ENCODE data around the gene CCDC24. TPM values are rescaled to one million over a fixed set of nuclear protein-coding genes. Genes with fewer than 3 reads are reported as not detected.

CCDC24 gene
- polyA plus RNA-seq, 3 donors: 1.1 to 3.0 (median 1.9) TPM

DNA sequence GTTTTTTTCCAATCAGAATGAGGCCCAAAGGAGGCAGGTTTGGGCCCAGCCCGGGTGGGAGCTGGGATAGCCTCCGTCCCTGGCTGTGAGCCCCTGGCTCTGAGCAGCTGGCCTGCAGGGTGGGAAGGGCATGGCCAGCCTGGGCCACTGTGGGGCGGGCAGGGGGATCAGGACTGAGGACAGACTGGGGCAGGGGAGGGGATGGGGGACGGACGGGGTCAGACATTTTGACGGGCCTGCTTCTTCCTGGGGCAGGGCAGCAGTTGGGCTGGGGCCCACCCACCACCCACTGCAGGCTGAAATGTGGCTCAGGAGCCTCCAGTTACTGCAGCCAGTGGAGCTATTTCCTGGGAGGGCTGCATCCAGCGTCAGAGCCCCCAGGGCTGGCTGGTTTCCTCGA is 42.4 kb downstream of the CCDC24 start:
- H3K4me1 Mint-ChIP-seq: peaks cover 18% of the 10 kb centered on the region
- H3K4me3 ChIP-seq (replicated peaks in 1 of 3; ENCODE audit: low read depth in 2 of 3, low read length in 3 of 3): no peak overlapping the region
- peaks cover 0 to 4% (median 0%) of the 10 kb centered on the region in 7 donors for H3K9me3 Mint-ChIP-seq
- H3K9ac ChIP-seq (ENCODE audit: insufficient read depth, low read length, poor library complexity, severe bottlenecking): no peak overlapping the region
- H3K27me3 Mint-ChIP-seq (ENCODE audit: low read depth in 3 of 3): peaks cover 20 to 32% (median 31%) of the 10 kb centered on the region in 3 donors
- H3K27me3 ChIP-seq (ENCODE audit: control insufficient read depth in 2 of 2, insufficient read depth in 2 of 2, low read length in 2 of 2): peaks cover 2 to 25% of the 10 kb centered on the region in 2 donors
- no peak overlapping the region for H3K4me3 Mint-ChIP-seq
- no peaks in the 10 kb centered on the region for H4K20me1 ChIP-seq (ENCODE audit: insufficient read depth, low read length)
- no peaks in the 10 kb centered on the region for H3K79me2 ChIP-seq (ENCODE audit: insufficient read depth, low read length)
- no peak for DNase-seq
- TF ChIP-seq, protein P1, sequence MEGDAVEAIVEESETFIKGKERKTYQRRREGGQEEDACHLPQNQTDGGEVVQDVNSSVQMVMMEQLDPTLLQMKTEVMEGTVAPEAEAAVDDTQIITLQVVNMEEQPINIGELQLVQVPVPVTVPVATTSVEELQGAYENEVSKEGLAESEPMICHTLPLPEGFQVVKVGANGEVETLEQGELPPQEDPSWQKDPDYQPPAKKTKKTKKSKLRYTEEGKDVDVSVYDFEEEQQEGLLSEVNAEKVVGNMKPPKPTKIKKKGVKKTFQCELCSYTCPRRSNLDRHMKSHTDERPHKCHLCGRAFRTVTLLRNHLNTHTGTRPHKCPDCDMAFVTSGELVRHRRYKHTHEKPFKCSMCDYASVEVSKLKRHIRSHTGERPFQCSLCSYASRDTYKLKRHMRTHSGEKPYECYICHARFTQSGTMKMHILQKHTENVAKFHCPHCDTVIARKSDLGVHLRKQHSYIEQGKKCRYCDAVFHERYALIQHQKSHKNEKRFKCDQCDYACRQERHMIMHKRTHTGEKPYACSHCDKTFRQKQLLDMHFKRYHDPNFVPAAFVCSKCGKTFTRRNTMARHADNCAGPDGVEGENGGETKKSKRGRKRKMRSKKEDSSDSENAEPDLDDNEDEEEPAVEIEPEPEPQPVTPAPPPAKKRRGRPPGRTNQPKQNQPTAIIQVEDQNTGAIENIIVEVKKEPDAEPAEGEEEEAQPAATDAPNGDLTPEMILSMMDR (IDR thresholded peaks at IDR 0.05): no peak
- H3K27ac ChIP-seq (ENCODE audit: low read depth in 1 of 2, low read length in 2 of 2): no peak overlapping the region
- H3K36me3 ChIP-seq (replicated peaks in 1 of 2; ENCODE audit: control insufficient read depth in 1 of 2, insufficient read depth in 2 of 2, low read length in 2 of 2): no peaks in the 10 kb centered on the region
- H3K4me1 ChIP-seq (ENCODE audit: control insufficient read depth in 1 of 2, insufficient read depth in 2 of 2, low read length in 2 of 2): peaks cover 16 to 23% of the 10 kb centered on the region in 2 donors
- no peak overlapping the region for H3K4me2 ChIP-seq (replicated peaks; ENCODE audit: extremely low read depth, low read length, poor library complexity, severe bottlenecking)
- no peaks in the 10 kb centered on the region for H3K9me3 ChIP-seq (replicated peaks in 1 of 2; ENCODE audit: control insufficient read depth in 1 of 2, insufficient read depth in 1 of 2, low read length in 2 of 2)
- H3K27ac Mint-ChIP-seq: no peak overlapping the region
- peaks cover 0 to 2% of the 10 kb centered on the region in 2 donors for H3K36me3 Mint-ChIP-seq
- no peak overlapping the region for H2AFZ ChIP-seq (ENCODE audit: insufficient read depth, low read depth, low read length, poor library complexity, severe bottlenecking)
- intact Hi-C loops (cut with micrococcal nuclease): loop anchor here in 1 of 2 donors (10.0 kb wide), 1 partner anchor 269 kb away; no protein-coding TSS in a partner anchor
- 86% methylated on average over 5 of the region's 8 CpGs for WGBS (ENCODE audit: insufficient coverage)

DNA sequence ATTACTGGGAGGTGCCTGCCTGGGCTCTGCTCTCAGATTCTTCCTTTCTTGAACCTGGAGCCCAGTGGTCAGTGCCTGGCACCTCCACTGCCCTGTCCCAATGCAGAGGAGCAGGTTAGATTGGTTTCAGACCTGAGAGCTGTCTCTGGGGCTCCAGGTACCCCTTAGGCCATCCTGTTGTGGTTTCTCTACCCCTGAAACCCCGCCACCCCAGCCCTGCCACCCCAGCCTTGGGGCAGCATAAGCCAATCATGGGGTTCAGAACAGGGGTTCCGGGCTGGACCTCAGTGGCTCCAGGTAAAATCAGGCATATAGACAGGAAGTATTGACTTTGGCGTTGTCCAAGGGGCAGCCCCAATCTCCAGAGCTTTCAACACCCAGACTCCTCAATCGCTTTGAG is 43.0 kb downstream of the CCDC24 start:
- H3K4me3 Mint-ChIP-seq: no peak overlapping the region
- H3K36me3 Mint-ChIP-seq: peaks cover 0 to 2% of the 10 kb centered on the region in 2 donors
- no peak overlapping the region for H3K9ac ChIP-seq (ENCODE audit: insufficient read depth, low read length, poor library complexity, severe bottlenecking)
- H3K9me3 Mint-ChIP-seq: peaks cover 0 to 4% (median 0%) of the 10 kb centered on the region in 7 donors
- H3K79me2 ChIP-seq (ENCODE audit: insufficient read depth, low read length): no peaks in the 10 kb centered on the region
- no peak overlapping the region for H3K27ac ChIP-seq (ENCODE audit: low read depth in 1 of 2, low read length in 2 of 2)
- no peak overlapping the region for H3K4me3 ChIP-seq (replicated peaks in 1 of 3; ENCODE audit: low read depth in 2 of 3, low read length in 3 of 3)
- peaks cover 20 to 30% (median 28%) of the 10 kb centered on the region in 3 donors for H3K27me3 Mint-ChIP-seq (ENCODE audit: low read depth in 3 of 3)
- H3K4me1 ChIP-seq (ENCODE audit: control insufficient read depth in 1 of 2, insufficient read depth in 2 of 2, low read length in 2 of 2): peaks cover 12 to 17% of the 10 kb centered on the region in 2 donors
- no peak overlapping the region for H3K4me2 ChIP-seq (replicated peaks; ENCODE audit: extremely low read depth, low read length, poor library complexity, severe bottlenecking)
- WGBS (ENCODE audit: insufficient coverage): 100% methylated on average over 2 of the region's 4 CpGs
- intact Hi-C loops (cut with micrococcal nuclease): loop anchor here in 1 of 2 donors (10.0 kb wide), 1 partner anchor 270 kb away; no protein-coding TSS in a partner anchor
- TF ChIP-seq, protein P1 (IDR thresholded peaks at IDR 0.05): no peak
- H3K27me3 ChIP-seq (ENCODE audit: control insufficient read depth in 2 of 2, insufficient read depth in 2 of 2, low read length in 2 of 2): peaks cover 2 to 25% of the 10 kb centered on the region in 2 donors
- H3K9me3 ChIP-seq (replicated peaks in 1 of 2; ENCODE audit: control insufficient read depth in 1 of 2, insufficient read depth in 1 of 2, low read length in 2 of 2): no peaks in the 10 kb centered on the region
- no peaks in the 10 kb centered on the region for H3K36me3 ChIP-seq (replicated peaks in 1 of 2; ENCODE audit: control insufficient read depth in 1 of 2, insufficient read depth in 2 of 2, low read length in 2 of 2)
- no peak overlapping the region for H3K27ac Mint-ChIP-seq
- H4K20me1 ChIP-seq (ENCODE audit: insufficient read depth, low read length): no peaks in the 10 kb centered on the region
- DNase-seq: no peak
- peaks cover 12% of the 10 kb centered on the region for H3K4me1 Mint-ChIP-seq
- H2AFZ ChIP-seq (ENCODE audit: insufficient read depth, low read depth, low read length, poor library complexity, severe bottlenecking): no peak overlapping the region

Data from CD14-positive monocyte (primary cell).